Islet precursor cell (in vitro differentiated cells): ENCODE measurements around the gene PKHD1.

Experiments used
- DNase-seq: peaks from one replicate; pipeline ENCODE4 v3.0.0-alpha.2; 2018

Gene PKHD1

GRCh38 chr6:52042141-52042885, 45.1 kb downstream of the PKHD1 start:
- DNase-seq = no peak

DNA sequence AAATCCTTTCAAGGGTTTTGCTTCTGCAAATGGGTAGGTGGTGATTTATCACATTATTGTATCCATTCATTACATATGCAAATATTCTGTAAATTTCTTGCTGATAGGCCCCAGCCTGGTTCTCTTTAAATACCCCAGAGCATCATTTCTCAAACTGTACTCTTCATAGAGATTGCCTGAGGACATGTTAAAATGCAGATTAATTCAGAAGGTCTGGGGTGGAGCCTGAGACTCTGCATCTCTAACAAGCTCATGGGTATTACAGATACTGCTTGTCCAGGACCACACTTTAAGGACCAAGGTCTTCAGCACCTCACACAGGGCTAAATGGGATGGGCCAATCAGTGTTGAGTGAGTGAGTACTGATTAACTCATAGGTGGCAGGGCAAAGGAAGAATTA, 46.3 kb downstream of the PKHD1 start:
- no peak for DNase-seq

- no peak for DNase-seq
Measured at GRCh38 chr6:52027699-52028098, 59.7 kb downstream of the PKHD1 start.

- DNase-seq = no peak
Measured at GRCh38 chr6:52024451-52025068, 62.9 kb downstream of the PKHD1 start.

- no peak for DNase-seq
Measured at GRCh38 chr6:52022675-52023074, 64.7 kb downstream of the PKHD1 start.

- DNase-seq = no peak
Measured at GRCh38 chr6:52020945-52021570, 66.4 kb downstream of the PKHD1 start.

DNA sequence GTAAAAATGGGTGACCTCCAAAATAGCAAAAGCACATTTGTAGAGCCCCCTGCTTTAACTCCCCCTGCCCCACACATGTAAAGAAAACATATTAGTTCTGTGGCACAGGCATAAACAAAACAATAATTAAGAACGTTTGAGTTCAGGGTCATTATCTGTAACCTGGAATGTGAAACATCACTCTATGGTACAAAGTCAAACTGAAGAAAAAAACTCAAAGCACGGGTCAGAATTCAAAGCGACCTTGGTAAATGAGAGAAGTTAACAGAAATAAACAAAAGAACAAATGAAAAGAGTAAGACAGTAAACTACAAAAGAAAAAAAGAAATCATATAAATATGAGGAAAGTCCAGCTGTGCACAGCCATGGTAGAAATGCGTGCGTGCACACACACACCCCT, 67.5 kb downstream of the PKHD1 start:
- no peak for DNase-seq

DNA sequence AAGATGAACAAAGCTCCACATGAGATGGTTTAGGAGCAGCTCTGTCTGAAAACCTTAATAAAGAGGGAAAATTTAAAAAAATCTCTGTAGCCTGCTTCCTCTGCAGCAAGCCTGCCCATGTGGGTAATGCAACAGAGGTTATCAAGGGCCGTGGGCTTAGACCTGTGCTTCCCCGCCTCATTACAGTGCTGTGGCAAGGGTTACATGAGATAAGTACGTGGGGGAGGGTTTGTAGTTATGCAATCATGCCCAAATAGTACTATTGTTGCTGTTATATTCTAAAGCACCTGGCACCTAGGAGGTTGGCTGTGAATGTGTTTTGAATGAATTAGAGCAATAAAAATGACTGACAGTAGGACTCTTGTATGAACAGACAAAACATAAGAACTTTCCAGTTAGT, 68.3 kb downstream of the PKHD1 start:
- DNase-seq = no peak

DNA sequence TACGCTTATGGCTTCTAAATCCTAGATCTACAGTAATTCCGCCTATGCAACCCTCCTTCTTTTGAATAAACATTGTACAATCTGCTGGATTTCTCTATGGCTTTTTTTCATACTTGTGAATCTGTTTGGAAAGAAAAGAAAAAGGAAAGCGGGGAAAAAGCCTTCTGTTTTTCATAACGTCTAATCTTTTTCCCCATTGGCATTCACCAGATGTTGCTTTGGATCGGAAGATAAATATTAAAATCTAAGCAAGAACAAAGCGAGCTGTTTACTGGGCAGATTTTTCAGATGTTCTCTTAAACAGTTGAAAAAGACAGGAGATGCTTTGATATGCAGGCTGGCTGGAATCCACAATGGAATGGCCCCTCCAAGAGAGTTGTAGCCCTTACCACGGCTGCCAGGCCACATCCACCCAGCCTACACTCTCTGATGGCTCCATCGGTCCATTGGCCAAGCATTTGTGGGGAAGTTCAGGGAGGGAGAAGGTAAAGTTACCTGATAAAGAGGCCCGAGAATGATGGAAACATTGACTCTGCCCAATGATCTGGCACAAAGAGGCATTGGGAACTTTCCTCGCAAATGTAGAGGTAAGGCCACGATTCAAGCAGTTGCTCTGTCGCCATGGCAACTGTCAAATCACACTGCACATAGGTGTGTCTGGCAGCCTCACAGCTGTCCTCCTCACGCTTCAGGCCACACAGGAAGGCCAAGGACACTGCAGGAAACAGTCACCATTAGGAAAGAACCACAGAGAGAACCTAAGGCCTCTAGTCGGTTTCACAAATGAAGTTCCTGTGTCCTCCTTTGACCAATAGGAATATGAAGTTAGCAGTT, 70.3 kb downstream of the PKHD1 start:
- DNase-seq = peak; percentile 58

- no peak for DNase-seq
Measured at GRCh38 chr6:52015953-52016352, 71.5 kb downstream of the PKHD1 start.

DNA sequence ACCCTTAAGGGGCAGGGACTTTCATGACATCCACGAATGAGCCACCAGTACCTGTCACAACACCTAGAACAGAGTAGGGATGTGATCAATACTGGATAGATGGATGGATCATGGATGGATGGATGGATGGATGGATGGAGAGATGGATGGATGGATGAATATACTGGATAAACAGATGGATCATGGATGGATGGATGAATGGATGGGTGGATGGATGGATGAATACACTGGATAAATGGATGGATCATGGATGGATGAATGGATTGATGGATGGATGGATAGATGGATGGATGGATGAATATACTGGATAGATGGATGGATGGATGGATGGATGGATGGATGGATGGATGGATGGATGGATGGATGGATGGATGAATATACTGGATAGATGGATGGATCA, 73.0 kb downstream of the PKHD1 start:
- DNase-seq = no peak

DNA sequence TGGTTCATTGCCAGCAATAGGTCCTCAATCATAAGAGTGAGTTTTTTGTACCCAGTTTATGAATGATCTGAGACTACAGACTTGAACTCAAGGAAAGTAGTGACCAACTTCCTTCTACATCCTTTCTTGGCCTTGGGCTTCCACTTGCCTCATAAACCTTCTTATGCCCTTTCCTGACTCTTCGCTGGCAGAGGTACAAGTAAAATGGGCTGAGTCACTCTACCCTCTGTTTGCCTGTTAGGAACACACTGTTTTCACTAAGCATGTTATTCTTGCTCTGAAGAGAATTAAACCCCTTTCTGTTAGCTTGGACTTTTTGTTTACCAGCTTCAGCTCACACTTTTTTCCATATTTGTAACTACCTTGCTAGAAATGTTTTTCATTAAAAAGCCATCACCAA, 74.4 kb downstream of the PKHD1 start:
- no peak for DNase-seq

DNA sequence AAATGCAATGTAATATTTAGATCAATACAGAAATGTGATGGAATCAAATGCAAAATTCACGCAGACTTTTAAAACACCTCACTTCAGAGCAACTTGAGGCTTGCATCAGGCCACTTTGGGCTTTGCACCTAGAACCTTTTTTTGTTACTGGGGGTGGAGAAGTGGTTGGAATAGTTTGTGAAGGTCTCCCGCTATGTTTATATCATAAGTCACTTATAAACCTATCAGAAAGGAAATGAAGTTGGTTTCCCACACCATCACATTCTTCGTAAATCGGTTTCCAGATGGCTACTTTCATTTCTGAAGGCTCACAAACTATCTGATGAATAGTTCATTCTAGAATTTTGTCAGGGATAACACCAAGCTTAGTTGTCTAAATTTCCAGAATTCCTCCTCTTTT, 74.8 kb downstream of the PKHD1 start:
- no peak for DNase-seq

DNA sequence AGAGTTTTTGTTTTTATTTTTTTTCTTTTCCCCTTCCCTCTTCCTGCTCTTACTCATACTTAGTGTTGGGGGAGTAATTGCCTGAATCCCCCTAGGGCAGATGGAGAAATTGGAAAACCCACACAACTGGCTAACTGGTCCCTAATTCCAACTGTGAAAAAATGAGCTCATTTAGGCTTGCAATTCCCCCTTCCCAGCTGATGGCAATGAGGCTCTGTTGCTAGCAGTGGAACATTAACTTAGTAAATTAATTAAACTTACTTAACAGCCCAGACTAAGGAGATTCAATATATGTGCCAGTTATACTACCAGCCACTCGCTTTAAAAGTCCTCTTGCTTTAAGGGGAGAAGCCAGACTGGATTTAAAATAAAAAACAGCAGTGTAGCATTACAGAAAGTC, 76.6 kb downstream of the PKHD1 start:
- no peak for DNase-seq

DNA sequence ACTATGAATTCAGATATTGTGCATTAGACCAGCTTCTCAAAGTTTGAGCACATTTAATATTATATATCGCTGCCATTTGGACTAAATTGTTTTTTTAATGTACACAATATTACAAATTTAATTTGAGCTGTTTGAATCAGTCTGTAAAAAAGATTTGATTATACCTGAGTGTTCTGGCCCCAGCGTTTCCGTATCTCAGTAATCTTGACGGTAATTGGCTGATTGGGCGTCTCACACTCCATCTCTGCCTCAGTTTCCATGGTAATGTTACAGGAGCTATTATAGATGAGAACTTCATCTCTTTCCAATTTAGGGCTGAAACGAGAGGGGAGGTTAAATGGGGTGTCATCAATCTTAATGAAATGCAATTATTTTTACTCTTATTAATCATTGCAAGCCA, 77.3 kb downstream of the PKHD1 start:
- DNase-seq = no peak

DNA sequence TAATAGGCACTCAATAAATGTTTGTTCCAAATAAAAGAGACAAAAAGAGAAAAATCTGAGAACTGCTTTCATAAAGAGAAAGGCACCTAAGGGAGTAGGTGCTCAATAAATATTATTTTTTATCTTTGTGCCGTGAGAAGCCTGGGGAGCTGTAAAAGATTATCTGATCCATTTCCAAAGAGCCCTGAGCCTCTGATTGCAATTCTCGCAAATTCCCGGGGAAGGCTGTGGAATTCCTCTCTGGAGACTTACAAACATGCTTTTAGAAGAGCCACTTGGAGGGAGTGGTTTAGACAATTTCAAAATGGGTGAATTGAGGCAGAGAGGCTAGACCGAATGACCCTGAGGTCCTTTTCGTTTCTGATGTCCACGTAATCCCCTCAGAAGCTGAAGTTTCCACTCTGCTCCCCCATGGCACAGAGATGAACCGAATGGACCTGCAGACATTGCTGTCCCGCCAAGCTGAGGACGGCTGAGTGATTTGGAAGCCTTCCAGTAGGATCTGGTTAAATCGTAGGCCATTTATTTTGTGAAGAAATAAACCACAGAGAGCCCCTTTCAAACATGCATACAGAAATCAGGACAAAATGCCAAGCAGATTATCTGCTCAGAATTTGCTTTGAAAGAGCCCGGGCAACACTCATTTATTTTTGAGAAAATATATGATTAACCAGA, 77.8 kb downstream of the PKHD1 start:
- no peak for DNase-seq

GRCh38 chr6:52000064-52000463, 87.3 kb downstream of the PKHD1 start:
- no peak for DNase-seq

DNA sequence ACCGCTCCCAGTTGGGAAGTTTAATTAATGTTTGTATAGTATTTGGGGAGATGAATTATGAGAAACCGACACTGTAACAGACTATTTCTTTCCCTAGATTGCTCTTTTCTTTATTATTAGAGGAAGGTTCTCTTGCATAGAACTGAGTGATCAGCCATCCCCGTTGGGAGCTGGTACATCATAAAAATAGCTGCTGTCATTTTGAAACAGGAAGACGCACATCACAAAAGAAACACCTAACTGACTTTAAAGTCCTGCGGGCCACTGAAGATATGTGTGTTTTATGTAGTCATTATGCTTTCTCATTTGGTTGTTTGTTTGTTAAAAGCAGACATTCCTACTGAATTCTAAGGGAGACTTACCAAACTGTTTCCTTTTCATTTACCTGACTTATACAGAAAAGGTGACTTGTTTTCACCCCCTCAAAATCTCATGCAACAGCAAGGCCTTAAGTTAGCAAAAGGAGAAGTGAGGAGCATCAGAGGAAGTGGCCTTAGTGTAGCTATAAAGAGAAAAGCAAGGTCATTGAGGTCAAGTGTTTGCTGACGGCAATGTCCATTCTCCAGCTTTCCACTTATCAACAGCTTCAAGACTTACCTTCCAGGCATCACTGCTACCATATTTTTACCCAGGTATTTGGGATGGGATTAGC, 91.0 kb downstream of the PKHD1 start:
- no peak for DNase-seq

DNA sequence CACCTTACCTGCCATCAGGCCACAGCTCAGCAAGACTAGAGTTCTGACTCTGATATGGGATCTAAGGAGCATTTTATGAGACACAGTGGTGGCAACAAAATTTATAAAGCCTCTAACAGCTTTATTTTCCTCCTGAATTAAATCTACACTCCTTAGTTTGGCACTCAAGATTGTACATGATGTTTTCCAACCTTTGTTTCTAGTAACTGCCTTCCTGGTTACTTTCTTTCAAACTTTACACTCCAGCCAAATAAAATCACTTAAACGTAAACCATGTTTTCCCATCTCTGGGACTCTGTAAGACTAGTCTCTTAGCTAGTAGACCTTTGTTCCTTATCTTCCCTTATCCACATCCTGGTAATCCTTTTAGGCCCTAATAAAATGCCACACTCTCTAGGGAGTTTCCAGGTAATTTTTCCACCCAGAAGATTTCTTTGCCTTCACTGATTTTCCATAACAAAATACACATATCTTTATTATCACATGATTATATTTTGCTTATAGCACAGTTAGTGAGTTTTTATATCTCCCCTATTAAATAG, 92.1 kb downstream of the PKHD1 start:
- no peak for DNase-seq

GRCh38 chr6:51992876-51993275, 94.5 kb downstream of the PKHD1 start:
- no peak for DNase-seq

- DNase-seq = no peak
Measured at GRCh38 chr6:51989789-51990188, 97.6 kb downstream of the PKHD1 start.

DNA sequence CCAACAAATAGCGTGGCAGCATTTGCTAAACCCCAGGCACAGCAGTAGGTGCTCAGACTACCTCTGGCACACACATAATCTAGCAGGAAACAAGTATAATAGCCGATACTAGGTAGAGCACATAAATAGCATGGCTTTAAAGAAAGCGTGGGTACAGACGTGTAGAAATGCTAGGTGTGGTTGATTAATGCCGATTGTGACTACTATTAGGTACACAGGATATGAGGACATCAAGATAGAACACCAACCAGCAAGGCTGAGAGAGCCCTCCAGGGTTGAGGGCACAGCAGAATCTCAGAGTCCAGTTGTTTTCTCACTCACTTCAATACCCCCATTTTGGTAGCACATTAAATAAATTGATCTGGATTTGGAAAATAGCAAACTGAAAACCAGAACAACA, 100.5 kb downstream of the PKHD1 start:
- no peak for DNase-seq
